ELR (cell line): ENCODE data around the gene PSMG2.

Experiments
- DNase-seq: peaks from one replicate; pipeline ENCODE4 v3.0.0-alpha.2; 2015; ENCODE audit warnings: low read depth

The PSMG2 gene

GRCh38 chr18:12765586-12765985 lies 62.7 kb downstream of the PSMG2 start:
- DNase-seq: no peak

- DNase-seq: no peak
Observed at GRCh38 chr18:12766986-12767433, 64.2 kb downstream of the PSMG2 start.

DNA sequence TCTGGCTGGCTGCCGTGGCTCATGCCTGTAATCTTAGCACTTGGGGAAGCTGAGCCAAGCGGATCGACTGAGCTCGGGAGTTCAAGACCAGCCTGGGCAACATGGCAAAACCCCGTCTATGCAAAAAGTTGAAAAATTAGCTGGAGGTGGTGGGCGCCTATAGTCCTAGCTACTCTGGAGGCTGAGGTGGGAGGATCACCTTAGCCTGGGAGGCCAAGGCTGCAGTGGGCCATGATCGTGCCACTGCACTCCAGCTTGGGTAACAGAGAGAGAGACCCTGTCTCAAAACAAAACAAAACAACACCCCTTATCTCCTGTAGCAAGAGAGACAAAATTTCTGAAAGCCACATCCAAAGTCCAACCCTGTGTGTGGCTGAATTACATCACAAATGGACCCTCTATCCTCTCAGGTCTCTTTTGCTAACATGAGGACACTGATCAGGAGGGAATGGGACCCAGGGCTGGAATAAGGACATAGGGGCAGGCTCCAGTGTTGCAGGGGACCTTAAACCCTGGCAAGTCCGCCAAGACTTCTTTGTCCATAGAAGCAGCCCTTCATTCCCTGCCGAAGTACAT lies 64.8 kb downstream of the PSMG2 start:
- DNase-seq: no peak

DNA sequence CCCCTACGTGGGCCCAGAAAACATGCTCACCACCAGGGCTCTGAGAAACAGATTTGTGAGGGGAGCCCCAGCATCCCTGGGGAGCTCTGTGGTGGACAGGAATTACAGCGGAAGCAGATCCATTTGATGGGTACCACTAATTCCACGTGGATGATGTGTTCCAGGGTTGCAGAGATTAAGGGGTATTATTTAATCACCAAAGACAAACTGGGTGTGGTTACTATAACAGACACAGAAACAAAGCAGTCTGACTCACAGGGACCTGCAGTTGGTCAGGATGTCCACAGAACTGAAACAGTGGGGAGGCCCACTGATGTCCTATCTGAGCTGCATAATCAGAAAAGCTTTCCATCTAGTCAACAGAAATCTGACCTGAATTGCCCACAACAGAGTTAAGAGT lies 65.8 kb downstream of the PSMG2 start:
- DNase-seq: peak; percentile 69

DNA sequence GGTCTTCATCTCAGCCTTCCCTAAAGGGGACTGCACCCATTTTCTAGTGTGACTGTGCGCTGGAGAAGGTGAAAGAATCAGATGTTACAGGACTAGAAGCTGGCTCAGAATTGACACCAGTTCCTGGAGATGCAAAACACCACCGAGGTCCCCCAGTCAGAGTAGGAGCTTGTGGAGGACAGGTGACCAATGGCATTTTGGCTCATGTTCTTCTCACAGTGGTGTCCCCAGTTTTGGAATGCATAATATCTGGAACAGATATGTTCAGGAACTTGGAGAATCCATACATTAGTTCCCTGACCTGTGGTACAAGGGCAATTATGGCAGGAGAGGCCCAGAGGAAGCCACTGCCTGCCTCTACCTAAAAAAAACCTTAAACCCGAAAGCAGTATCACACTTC lies 66.3 kb downstream of the PSMG2 start:
- no peak for DNase-seq

GRCh38 chr18:12769644-12770440 lies 67.0 kb downstream of the PSMG2 start:
- peak; percentile 13 for DNase-seq

DNA sequence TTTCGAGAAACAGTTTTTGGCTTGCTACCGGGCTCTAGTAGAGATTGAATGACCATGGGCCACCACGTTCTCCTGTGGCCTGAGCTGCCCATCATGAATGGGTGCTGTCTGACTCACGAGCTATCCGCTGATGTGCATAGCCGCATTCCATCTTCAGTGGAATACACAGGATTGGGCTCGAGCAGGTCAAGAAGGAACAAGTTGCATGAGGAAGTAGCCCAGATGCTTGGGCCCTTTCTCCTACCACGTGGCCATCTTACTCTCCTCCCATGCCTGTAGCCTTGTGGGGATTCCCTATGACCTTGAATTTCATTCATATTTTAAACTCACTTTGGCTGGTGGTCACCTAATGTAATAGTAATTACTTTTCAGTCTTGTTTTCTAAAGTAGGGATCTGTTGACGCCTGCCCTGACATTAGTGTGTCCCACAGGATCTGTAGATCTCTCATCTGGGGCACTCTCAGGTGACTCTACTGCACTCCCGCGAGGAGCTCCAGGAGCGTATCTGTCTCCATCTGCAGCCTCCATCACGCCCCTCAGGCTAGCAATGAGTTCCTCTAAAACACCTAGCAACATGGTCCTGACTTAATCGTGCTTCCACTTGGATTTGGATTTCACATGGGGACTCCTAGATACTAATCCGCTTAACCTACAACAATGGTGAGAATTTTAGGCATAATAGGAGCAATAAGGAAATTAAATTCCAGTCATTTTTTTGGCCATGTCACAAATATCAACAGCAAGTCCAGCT lies 67.8 kb downstream of the PSMG2 start:
- DNase-seq: no peak

GRCh38 chr18:12772111-12772510 lies 69.3 kb downstream of the PSMG2 start:
- no peak for DNase-seq

- no peak for DNase-seq
Observed at GRCh38 chr18:12773369-12773768, 70.5 kb downstream of the PSMG2 start.

DNA sequence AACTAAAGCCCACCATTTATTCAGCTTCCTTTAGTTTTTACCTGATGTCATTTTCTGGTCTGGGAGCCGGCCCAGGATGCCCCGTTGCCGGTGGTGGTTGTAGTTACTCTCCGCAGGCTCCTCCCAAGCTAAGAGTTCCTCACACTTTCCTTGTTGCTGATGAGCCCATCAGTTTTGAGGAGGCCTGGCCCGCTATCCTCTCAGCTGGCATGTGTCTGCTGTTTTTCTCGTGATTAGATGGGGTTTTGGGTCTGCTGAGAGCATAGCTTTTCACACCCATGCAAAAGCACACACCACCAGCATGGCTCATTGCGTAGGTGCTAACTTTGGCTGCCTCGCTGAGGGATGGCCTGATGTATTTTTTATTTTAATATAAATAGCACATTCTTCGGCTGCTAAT lies 72.1 kb downstream of the PSMG2 start:
- no peak for DNase-seq
